GM21825 (cell line): Measurements from ENCODE around the gene ADAM30.

Experiments used
- ATAC-seq: cut with Tn5 transposase; IDR thresholded peaks from one replicate; pipeline ENCODE4 v1.9.1; 2021; ENCODE audit warnings: mild to moderate bottlenecking, moderate library complexity; ENCODE audit not compliant: unreplicated experiment

The ADAM30 gene

GRCh38 chr1:119896303-119896702, at the start of gene ADAM30:
Gene ADAM30, minus strand, starts transcription at chr1:119896515. Its CDS starts 179 bp downstream, at chr1:119896336.
- no peak for ATAC-seq

- ATAC-seq: no peak
These were observed 46.9 kb upstream of the ADAM30 start for GRCh38 chr1:119943216-119943615.

GRCh38 chr1:119941392-119941791, 45.1 kb upstream of the ADAM30 start:
- no peak for ATAC-seq

GRCh38 chr1:119940697-119941096, 44.4 kb upstream of the ADAM30 start:
- ATAC-seq: no peak

GRCh38 chr1:119937198-119937597, 40.9 kb upstream of the ADAM30 start:
- no peak for ATAC-seq

- ATAC-seq: no peak
These were observed 39.6 kb upstream of the ADAM30 start for GRCh38 chr1:119935915-119936314.

- no peak for ATAC-seq
These were observed 39.1 kb upstream of the ADAM30 start for GRCh38 chr1:119935373-119935772.

- no peak for ATAC-seq
These were observed 37.1 kb upstream of the ADAM30 start for GRCh38 chr1:119933397-119933796.

- ATAC-seq: no peak
These were observed 33.5 kb upstream of the ADAM30 start for GRCh38 chr1:119929643-119930315.

- no peak for ATAC-seq
These were observed 30.2 kb upstream of the ADAM30 start for GRCh38 chr1:119926553-119926952.

GRCh38 chr1:119924948-119925898, 28.9 kb upstream of the ADAM30 start:
- no peak for ATAC-seq

GRCh38 chr1:119920104-119920968, 24.0 kb upstream of the ADAM30 start:
- no peak for ATAC-seq

GRCh38 chr1:119919241-119919640, 22.9 kb upstream of the ADAM30 start:
- no peak for ATAC-seq

- no peak for ATAC-seq
These were observed 22.0 kb upstream of the ADAM30 start for GRCh38 chr1:119918301-119918700.

- no peak for ATAC-seq
These were observed 21.2 kb upstream of the ADAM30 start for GRCh38 chr1:119917304-119918055.

- no peak for ATAC-seq
These were observed 19.2 kb upstream of the ADAM30 start for GRCh38 chr1:119915517-119915916.

GRCh38 chr1:119914071-119914470, 17.8 kb upstream of the ADAM30 start:
- ATAC-seq: no peak

GRCh38 chr1:119912963-119913362, 16.6 kb upstream of the ADAM30 start:
- no peak for ATAC-seq

- no peak for ATAC-seq
These were observed 15.5 kb upstream of the ADAM30 start for GRCh38 chr1:119911775-119912174.

GRCh38 chr1:119910618-119911017, 14.3 kb upstream of the ADAM30 start:
- ATAC-seq: no peak
